ENCODE measurements around the gene MORC4. TPM values are rescaled to one million over a fixed set of nuclear protein-coding genes. Genes with fewer than 3 reads are reported as not detected.
"Not testable (repeated sequence)": the region's sequence is repeated elsewhere in the genome, so short reads cannot be mapped to it uniquely, and the experiment has no call there.

MORC4 gene
- total RNA-seq, 1 donor from 2014 or later, result 18.1 TPM

DNA sequence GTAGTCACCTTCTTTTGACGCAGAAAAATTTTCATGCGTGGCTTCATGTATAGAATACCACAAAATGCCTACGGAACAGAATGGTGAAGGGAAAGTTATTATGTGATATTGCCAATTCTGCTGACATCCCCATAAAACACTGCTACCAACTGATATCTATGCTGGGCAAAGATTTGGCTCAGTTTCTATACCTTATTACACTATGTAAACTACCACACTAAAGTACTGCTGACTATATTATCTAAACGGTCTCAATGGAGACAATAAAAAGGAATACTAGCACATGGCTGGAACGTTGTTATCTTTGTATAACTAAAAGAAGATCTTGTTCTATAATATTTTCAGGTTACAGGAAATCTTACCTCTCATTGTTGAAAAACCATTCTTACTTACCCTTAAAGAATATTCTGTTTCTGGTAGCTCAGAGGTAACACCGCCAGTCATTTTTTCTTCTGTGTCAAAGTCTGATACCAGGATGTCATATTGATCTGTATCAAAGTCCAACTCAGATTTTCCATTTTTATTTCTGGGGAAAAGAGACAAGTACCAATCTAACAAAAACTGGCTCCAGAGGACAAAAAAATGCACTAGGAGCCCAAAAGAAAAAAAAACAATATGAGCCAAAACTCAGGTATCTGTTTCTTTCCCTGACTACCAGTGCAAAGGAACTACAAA, 18.9 kb downstream of the MORC4 start:
- no peak overlapping the region for H3K4me3 Mint-ChIP-seq
- TF ChIP-seq, protein P1, sequence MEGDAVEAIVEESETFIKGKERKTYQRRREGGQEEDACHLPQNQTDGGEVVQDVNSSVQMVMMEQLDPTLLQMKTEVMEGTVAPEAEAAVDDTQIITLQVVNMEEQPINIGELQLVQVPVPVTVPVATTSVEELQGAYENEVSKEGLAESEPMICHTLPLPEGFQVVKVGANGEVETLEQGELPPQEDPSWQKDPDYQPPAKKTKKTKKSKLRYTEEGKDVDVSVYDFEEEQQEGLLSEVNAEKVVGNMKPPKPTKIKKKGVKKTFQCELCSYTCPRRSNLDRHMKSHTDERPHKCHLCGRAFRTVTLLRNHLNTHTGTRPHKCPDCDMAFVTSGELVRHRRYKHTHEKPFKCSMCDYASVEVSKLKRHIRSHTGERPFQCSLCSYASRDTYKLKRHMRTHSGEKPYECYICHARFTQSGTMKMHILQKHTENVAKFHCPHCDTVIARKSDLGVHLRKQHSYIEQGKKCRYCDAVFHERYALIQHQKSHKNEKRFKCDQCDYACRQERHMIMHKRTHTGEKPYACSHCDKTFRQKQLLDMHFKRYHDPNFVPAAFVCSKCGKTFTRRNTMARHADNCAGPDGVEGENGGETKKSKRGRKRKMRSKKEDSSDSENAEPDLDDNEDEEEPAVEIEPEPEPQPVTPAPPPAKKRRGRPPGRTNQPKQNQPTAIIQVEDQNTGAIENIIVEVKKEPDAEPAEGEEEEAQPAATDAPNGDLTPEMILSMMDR (conservative IDR thresholded peaks at IDR 0.05), result no peak
- H3K27me3 Mint-ChIP-seq, result no peaks in the 10 kb centered on the region
- H3K9me3 Mint-ChIP-seq, result no peaks in the 10 kb centered on the region
- no peaks in the 10 kb centered on the region for H3K36me3 Mint-ChIP-seq
- no peak for DNase-seq (ENCODE audit: extremely low spot score, unreplicated experiment)
- H3K4me1 Mint-ChIP-seq (ENCODE audit: unreplicated experiment), result no peaks in the 10 kb centered on the region
- no peak overlapping the region for H3K27ac Mint-ChIP-seq

GRCh38 chrX:106976416-106976815, 23.6 kb downstream of the MORC4 start:
- H3K4me1 Mint-ChIP-seq (ENCODE audit: unreplicated experiment), result no peaks in the 10 kb centered on the region
- no peak for DNase-seq (ENCODE audit: extremely low spot score, unreplicated experiment)
- no peak overlapping the region for H3K27ac Mint-ChIP-seq
- no peak overlapping the region for H3K4me3 Mint-ChIP-seq
- peaks cover 7% of the 10 kb centered on the region for H3K36me3 Mint-ChIP-seq
- TF ChIP-seq, protein P1 (conservative IDR thresholded peaks at IDR 0.05), result no peak
- H3K27me3 Mint-ChIP-seq, result no peaks in the 10 kb centered on the region
- H3K9me3 Mint-ChIP-seq, result no peaks in the 10 kb centered on the region

GRCh38 chrX:106973433-106974149, 26.4 kb downstream of the MORC4 start:
- no peaks in the 10 kb centered on the region for H3K9me3 Mint-ChIP-seq
- no peak for DNase-seq (ENCODE audit: extremely low spot score, unreplicated experiment)
- TF ChIP-seq, protein P1 (conservative IDR thresholded peaks at IDR 0.05), result no peak
- peaks cover 12% of the 10 kb centered on the region for H3K36me3 Mint-ChIP-seq
- H3K4me3 Mint-ChIP-seq, result no peak overlapping the region
- H3K27ac Mint-ChIP-seq, result no peak overlapping the region
- H3K4me1 Mint-ChIP-seq (ENCODE audit: unreplicated experiment), result no peaks in the 10 kb centered on the region
- no peaks in the 10 kb centered on the region for H3K27me3 Mint-ChIP-seq

GRCh38 chrX:106972896-106973295, 27.1 kb downstream of the MORC4 start:
- Mint-ChIP-seq H3K27ac (no peak overlapping the region), H3K4me1 (ENCODE audit: unreplicated experiment) (no peaks in the 10 kb centered on the region), H3K9me3 (no peaks in the 10 kb centered on the region), H3K36me3 (peaks cover 12% of the 10 kb centered on the region), H3K4me3 (no peak overlapping the region), H3K27me3 (no peaks in the 10 kb centered on the region)
- TF ChIP-seq, protein P1 (conservative IDR thresholded peaks at IDR 0.05), result no peak
- DNase-seq (ENCODE audit: extremely low spot score, unreplicated experiment), result no peak

DNA sequence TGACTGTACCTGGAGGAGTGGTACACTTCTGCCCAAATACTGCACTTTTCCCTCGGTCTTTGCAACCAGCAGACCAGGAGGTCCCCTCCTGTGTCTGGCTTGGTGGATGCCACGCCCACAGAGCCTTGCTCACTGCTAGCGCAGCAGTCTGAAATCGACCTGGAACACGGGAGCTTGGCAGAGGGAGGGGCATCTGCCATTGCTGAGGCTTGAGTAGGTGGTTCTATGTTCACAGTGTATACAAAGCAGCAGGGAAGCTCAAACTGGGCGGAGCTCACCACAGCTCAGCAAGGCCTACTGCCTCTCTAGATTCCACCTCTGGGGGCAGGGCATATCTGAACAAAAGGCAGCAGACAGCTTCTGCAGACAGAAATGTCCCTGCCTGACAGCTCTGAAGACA, 33.5 kb downstream of the MORC4 start:
- not testable (repeated sequence) for H3K4me3 Mint-ChIP-seq; H3K27ac Mint-ChIP-seq; H3K4me1 Mint-ChIP-seq (ENCODE audit: unreplicated experiment); H3K27me3 Mint-ChIP-seq; DNase-seq (ENCODE audit: extremely low spot score, unreplicated experiment); H3K9me3 Mint-ChIP-seq
- peaks cover 26% of the 10 kb centered on the region for H3K36me3 Mint-ChIP-seq

GRCh38 chrX:106964290-106964689, 35.7 kb downstream of the MORC4 start:
- DNase-seq (ENCODE audit: extremely low spot score, unreplicated experiment), result no peak
- TF ChIP-seq, protein P1 (conservative IDR thresholded peaks at IDR 0.05), result no peak
- Mint-ChIP-seq H3K4me3 (no peak overlapping the region), H3K36me3 (peaks cover 26% of the 10 kb centered on the region), H3K9me3 (peaks cover 5% of the 10 kb centered on the region), H3K27ac (no peak overlapping the region), H3K4me1 (ENCODE audit: unreplicated experiment) (no peaks in the 10 kb centered on the region), H3K27me3 (no peaks in the 10 kb centered on the region)
